Smooth muscle cell (in vitro differentiated cells): ENCODE results near the gene IMPACT. TPM values are rescaled to one million over a fixed set of nuclear protein-coding genes. Genes with fewer than 3 reads are reported as not detected.
A peak's percentile ranks its signal among the peaks of the same experiment; 100 is the strongest.

Experiments used
- DNase-seq: peaks from one replicate; lab custom pipeline; 2025; ENCODE audit not compliant: unreplicated experiment; lab: John Stamatoyannopoulos, UW
- H2AFZ ChIP-seq: fragments of 200-600 bp; sonication (generic); 2 replicates; pipeline ENCODE4 v1.6.0; 2016; ENCODE audit warnings: antibody characterized with exemption, low read depth, mild to moderate bottlenecking
- H3F3A ChIP-seq: fragments of 200-600 bp; sonication (generic); 2 replicates; pipeline ENCODE4 v1.6.0; 2017; ENCODE audit warnings: antibody characterized with exemption, low read depth
- H3K27ac ChIP-seq: fragments of 200-600 bp; sonication (generic); 2 replicates; pipeline ENCODE4 v1.5.1; 2016; ENCODE audit warnings: low read depth, mild to moderate bottlenecking
- H3K27me3 ChIP-seq: fragments of 200-600 bp; sonication (generic); 2 replicates; pipeline ENCODE4 v1.6.1; 2016; ENCODE audit warnings: low read depth, mild to moderate bottlenecking
- H3K36me3 ChIP-seq: fragments of 200-600 bp; sonication (generic); 2 replicates; pipeline ENCODE4 v1.5.1; 2016; ENCODE audit warnings: low read depth
- H3K4me1 ChIP-seq: fragments of 200-600 bp; sonication (generic); 2 replicates; pipeline ENCODE4 v1.5.1; 2016; ENCODE audit warnings: low read depth
- H3K4me2 ChIP-seq: fragments of 200-600 bp; sonication (generic); 2 replicates; pipeline ENCODE4 v1.6.0; 2016; ENCODE audit warnings: mild to moderate bottlenecking
- H3K4me3 ChIP-seq: fragments of 200-600 bp; sonication (generic); 2 replicates; pipeline ENCODE4 v1.5.1; 2016; ENCODE audit warnings: mild to moderate bottlenecking
- H3K79me2 ChIP-seq: fragments of 200-600 bp; sonication (generic); 2 replicates; pipeline ENCODE4 v1.6.0; 2016; ENCODE audit warnings: low read depth, mild to moderate bottlenecking
- H3K9ac ChIP-seq: fragments of 200-600 bp; sonication (generic); 2 replicates; pipeline ENCODE4 v1.6.0; 2016; ENCODE audit warnings: low read depth
- H3K9me3 ChIP-seq: fragments of 200-600 bp; sonication (generic); replicated peaks from 2 replicates; pipeline ENCODE4 v1.5.1; 2016; ENCODE audit warnings: low read depth
- H4K20me1 ChIP-seq: fragments of 200-600 bp; sonication (generic); 2 replicates; pipeline ENCODE4 v1.6.0; 2016; ENCODE audit warnings: low read depth
- CTCF ChIP-seq: fragments of 200-600 bp; sonication (generic); IDR thresholded peaks from 2 replicates; pipeline ENCODE4 v1.5.1; 2017; ENCODE audit warnings: borderline replicate concordance, mild to moderate bottlenecking, antibody characterized with exemption; ENCODE audit not compliant: insufficient read depth, poor library complexity, severe bottlenecking
- WGBS: methylation state at CpG from one replicate; pipeline ENCODE4 v1.1.7; 2016; ENCODE audit warnings: low lambda C conversion rate; 5-methylcytosine and 5-hydroxymethylcytosine counted together
- polyA plus RNA-seq: library from polyadenylated mRNA; unstranded; fragments of >200 nt; fragmentation: Nextera tagmentation; extraction: Ambion mirVana; gene quantifications from 2 replicates; pipeline ENCODE4 v1.2.1, GENCODE V29; 2016
- total RNA-seq: library from RNA; depleted of rRNA; stranded (reverse); fragments of >200 nt; gene quantifications from 2 replicates; pipeline ENCODE4 v1.2.3, GENCODE V29; 2014

IMPACT gene
- total and polyA plus RNA-seq, 2 experiments from 2014 or later = 25.0 to 30.2 TPM

- Histone ChIP-seq H3K27me3 (no peaks in the 10 kb centered on the region), H3K4me1 (no peaks in the 10 kb centered on the region), H3K4me3 (no peak overlapping the region), H3K27ac (peak overlapping the region; percentile 50), H4K20me1 (no peaks in the 10 kb centered on the region), H3K9ac (no peak overlapping the region), H3K79me2 (no peaks in the 10 kb centered on the region), H3K4me2 (peak overlapping the region; percentile 4), H3F3A (no peaks in the 10 kb centered on the region), H3K9me3 (no peaks in the 10 kb centered on the region), H2AFZ (no peak overlapping the region), H3K36me3 (no peaks in the 10 kb centered on the region)
- DNase-seq = no peak
- TF ChIP-seq CTCF = no peak
- WGBS = 28% methylated on average over 4 of the region's 4 CpGs
Measured at GRCh38 chr18:24490539-24490938, 64.1 kb downstream of the IMPACT start.

- no peak overlapping the region for H3K9ac ChIP-seq
- no peak for DNase-seq
- H3K9me3 ChIP-seq = no peaks in the 10 kb centered on the region
- H3K27ac ChIP-seq = no peak overlapping the region
- H3K4me1 ChIP-seq = no peaks in the 10 kb centered on the region
- peaks cover 4% of the 10 kb centered on the region for H3F3A ChIP-seq
- no peaks in the 10 kb centered on the region for H4K20me1 ChIP-seq
- no peak overlapping the region for H3K4me3 ChIP-seq
- WGBS = 88% methylated on average over 21 of the region's 21 CpGs
- H2AFZ ChIP-seq = no peak overlapping the region
- H3K79me2 ChIP-seq = no peaks in the 10 kb centered on the region
- no peaks in the 10 kb centered on the region for H3K36me3 ChIP-seq
- H3K27me3 ChIP-seq = no peaks in the 10 kb centered on the region
- TF ChIP-seq CTCF = no peak
- no peak overlapping the region for H3K4me2 ChIP-seq
Measured at GRCh38 chr18:24491927-24492834, 65.7 kb downstream of the IMPACT start.

- Histone ChIP-seq H3K36me3 (no peaks in the 10 kb centered on the region), H2AFZ (no peak overlapping the region), H3K4me2 (no peak overlapping the region), H3K9me3 (no peaks in the 10 kb centered on the region), H3K79me2 (no peaks in the 10 kb centered on the region), H3K4me3 (no peak overlapping the region), H3K9ac (no peak overlapping the region), H3K27me3 (no peaks in the 10 kb centered on the region), H3K27ac (no peak overlapping the region), H4K20me1 (no peaks in the 10 kb centered on the region), H3F3A (peaks cover 8% of the 10 kb centered on the region), H3K4me1 (no peaks in the 10 kb centered on the region)
- no peak for TF ChIP-seq CTCF
- 96% methylated on average over 2 of the region's 2 CpGs for WGBS
- DNase-seq = no peak
Measured at GRCh38 chr18:24494586-24494985, 68.1 kb downstream of the IMPACT start.
